A549 treated with CORT108297 at 1 μM for 4 hours (cell line): Measurements from ENCODE around the gene SCIMP. TPM values are rescaled to one million over a fixed set of nuclear protein-coding genes. Genes with fewer than 3 reads are reported as not detected.

Experiments
- total RNA-seq: library from RNA; stranded (reverse); fragments of 200-300 nt; extraction: Qiagen RNA extraction; gene quantifications from 5 replicates; pipeline ENCODE4 v1.2.3, GENCODE V29; 2022

The SCIMP gene
- total RNA-seq = not detected in 5 replicates

GRCh38 chr17:5234645-5235576 lies at the start of gene SCIMP:
Gene SCIMP, minus strand, starts transcription at chr17:5234860. Its CDS starts 105 bp downstream, at chr17:5234755.

DNA sequence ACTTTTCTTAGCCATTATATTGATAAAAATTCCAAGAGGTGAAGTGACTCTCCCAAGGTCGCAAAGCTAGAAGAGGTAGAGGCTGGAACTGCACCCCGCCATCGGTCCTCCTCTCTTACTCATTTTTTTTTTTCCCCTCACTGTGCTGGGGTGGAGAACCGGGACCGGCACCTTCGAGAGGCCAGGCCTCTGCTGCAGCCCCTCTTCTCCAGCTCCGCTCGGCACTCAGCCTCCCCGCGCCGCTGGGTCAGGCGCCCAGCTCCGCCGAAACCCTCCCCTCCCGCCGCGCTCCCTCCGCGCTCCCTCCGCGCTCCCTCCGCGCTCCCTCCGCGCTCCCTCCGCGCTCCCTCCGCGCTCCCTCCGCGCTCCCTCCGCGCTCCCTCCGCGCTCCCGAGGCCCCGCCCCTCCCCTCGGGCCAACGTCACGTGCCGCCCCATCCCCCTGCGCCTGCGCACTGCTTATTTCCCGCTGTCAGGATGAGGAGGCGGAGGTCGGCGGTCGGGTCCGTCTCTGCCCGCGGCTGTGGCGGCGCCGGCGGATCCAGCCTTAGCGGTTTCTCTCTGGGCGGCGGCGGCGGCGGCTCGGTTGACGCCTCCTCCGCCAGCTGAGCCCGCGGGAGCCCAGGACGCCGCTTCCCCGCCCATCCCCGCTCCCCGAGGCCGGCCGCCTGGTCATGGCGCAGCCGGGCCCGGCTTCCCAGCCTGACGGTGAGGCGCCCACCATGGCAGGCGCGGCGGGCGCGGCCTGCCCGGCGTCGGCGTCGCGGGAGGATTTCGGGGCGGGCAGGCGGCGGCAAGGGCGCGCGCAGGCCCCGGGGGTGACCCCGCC lies 47.4 kb upstream of the SCIMP start, which contains the start of gene RABEP1:
Gene RABEP1, plus strand, starts transcription at position 471 of the 828 bp plus-strand sequence. Its CDS starts 203 bp downstream, at position 674.

DNA sequence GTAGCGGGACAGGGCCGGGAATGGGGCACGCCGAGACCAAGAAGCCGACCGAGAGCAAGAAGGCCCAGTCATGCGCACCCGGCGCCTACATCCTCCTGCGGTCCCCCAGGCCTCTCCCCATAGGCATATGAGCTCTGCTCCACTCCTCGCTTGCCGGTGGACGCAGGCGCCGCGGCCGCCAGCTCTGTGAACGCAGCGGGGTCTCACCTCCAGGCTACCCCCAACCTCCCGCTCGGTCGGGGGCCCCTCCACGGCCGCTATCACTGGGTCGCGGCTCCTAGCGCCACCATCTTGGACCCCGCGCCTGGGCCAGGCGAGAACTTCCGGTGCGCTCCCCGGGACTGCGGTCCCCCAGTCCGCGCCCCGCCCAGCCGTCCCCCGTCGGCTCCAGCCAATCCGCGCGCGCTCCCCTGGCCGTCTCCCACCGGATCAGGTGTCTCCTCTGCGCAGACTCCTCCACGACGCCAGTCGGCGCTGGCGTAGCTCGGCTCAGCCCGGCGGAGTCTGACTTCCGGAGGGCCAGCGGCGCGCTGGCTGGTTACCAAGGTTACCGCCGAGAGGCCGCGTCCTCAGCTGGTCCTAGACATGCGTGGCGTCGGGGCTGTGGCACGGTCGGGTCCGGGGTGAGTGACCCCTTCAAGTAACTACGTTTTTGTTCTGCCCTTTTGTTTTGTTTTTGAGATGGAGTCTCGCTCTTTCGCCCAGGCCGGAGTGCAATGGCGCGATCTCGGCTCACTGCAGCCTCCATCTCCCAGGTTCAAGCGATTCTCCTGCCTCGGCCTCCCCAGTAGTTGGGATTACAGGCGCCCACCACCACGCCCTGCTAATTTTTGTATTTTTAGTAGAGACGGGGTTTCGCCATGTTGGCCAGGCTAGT lies 42.9 kb downstream of the SCIMP start, which contains the start of gene ZNF594:
Gene ZNF594, minus strand, starts transcription at position 328 of the 877 bp plus-strand sequence. CDS start 7,612 bp downstream, outside the sequence.

Other genes starting within 250 kb of the SCIMP start
- 29.0 to 37.2 TPM (median 36.7 TPM) in 5 replicates for gene CAMTA2, start 247.2 kb downstream of the SCIMP start, total RNA-seq
- 1.3 to 1.7 TPM (median 1.4 TPM) in 5 replicates for gene INCA1, start 237.3 kb downstream of the SCIMP start, total RNA-seq
- gene KIF1C, start 236.9 kb downstream of the SCIMP start, total RNA-seq = 98.6 to 114 TPM (median 107 TPM) in 5 replicates
- 0.44 to 1.2 TPM (median 0.95 TPM) in 5 replicates for gene SLC52A1, start 199.4 kb downstream of the SCIMP start, total RNA-seq
- 0.80 to 1.1 TPM (median 0.93 TPM) in 5 replicates for gene ZFP3, start 156.4 kb downstream of the SCIMP start, total RNA-seq
- 3.6 to 4.3 TPM (median 4.1 TPM) in 5 replicates for gene ZNF232, start 123.0 kb downstream of the SCIMP start, total RNA-seq
- gene USP6, start 118.8 kb downstream of the SCIMP start, total RNA-seq = 0.01 to 0.05 TPM (median 0.02 TPM) in 5 replicates
- gene ZNF594, start 43.0 kb downstream of the SCIMP start, total RNA-seq = 1.2 to 1.8 TPM (median 1.5 TPM) in 5 replicates
- 40.2 to 43.9 TPM (median 43.5 TPM) in 5 replicates for gene RABEP1, start 47.4 kb upstream of the SCIMP start, total RNA-seq
- 70.3 to 120 TPM (median 82.4 TPM) in 5 replicates for gene NUP88, start 184.8 kb upstream of the SCIMP start, total RNA-seq
- 32.2 to 53.6 TPM (median 33.5 TPM) in 5 replicates for gene RPAIN, start 185.3 kb upstream of the SCIMP start, total RNA-seq
- 516 to 575 TPM (median 555 TPM) in 5 replicates for gene C1QBP, start 204.3 kb upstream of the SCIMP start, total RNA-seq
- gene DHX33, start 234.1 kb upstream of the SCIMP start, total RNA-seq = 24.2 to 31.3 TPM (median 29.4 TPM) in 5 replicates